ENCODE results near the gene HIVEP3.

The HIVEP3 gene

GRCh38 chr1:41790351-41790750, 128.4 kb downstream of the HIVEP3 start:
- Histone ChIP-seq H3K27me3 (ENCODE audit: insufficient read depth, low read depth) (no peaks in the 10 kb centered on the region), H4K20me1 (ENCODE audit: insufficient read depth) (no peaks in the 10 kb centered on the region), H3K27ac (no peak overlapping the region), H3K4me2 (no peak overlapping the region), H2AFZ (ENCODE audit: low read depth) (no peak overlapping the region), H3K79me2 (ENCODE audit: insufficient read depth, low read depth) (no peaks in the 10 kb centered on the region), H3K9ac (no peak overlapping the region), H3K4me1 (ENCODE audit: low read depth, poor library complexity, severe bottlenecking) (no peaks in the 10 kb centered on the region), H3K4me3 (IDR thresholded peaks at IDR 0.05; ENCODE audit: insufficient read depth, low read depth, low read length) (no peak overlapping the region), H3K36me3 (ENCODE audit: insufficient read depth) (no peaks in the 10 kb centered on the region)
- TF ChIP-seq, protein P1, sequence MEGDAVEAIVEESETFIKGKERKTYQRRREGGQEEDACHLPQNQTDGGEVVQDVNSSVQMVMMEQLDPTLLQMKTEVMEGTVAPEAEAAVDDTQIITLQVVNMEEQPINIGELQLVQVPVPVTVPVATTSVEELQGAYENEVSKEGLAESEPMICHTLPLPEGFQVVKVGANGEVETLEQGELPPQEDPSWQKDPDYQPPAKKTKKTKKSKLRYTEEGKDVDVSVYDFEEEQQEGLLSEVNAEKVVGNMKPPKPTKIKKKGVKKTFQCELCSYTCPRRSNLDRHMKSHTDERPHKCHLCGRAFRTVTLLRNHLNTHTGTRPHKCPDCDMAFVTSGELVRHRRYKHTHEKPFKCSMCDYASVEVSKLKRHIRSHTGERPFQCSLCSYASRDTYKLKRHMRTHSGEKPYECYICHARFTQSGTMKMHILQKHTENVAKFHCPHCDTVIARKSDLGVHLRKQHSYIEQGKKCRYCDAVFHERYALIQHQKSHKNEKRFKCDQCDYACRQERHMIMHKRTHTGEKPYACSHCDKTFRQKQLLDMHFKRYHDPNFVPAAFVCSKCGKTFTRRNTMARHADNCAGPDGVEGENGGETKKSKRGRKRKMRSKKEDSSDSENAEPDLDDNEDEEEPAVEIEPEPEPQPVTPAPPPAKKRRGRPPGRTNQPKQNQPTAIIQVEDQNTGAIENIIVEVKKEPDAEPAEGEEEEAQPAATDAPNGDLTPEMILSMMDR (conservative IDR thresholded peaks at IDR 0.05; ENCODE audit: low read depth, low read length): no peak

GRCh38 chr1:41789661-41790330, 128.9 kb downstream of the HIVEP3 start:
- no peak overlapping the region for H3K27ac ChIP-seq

DNA sequence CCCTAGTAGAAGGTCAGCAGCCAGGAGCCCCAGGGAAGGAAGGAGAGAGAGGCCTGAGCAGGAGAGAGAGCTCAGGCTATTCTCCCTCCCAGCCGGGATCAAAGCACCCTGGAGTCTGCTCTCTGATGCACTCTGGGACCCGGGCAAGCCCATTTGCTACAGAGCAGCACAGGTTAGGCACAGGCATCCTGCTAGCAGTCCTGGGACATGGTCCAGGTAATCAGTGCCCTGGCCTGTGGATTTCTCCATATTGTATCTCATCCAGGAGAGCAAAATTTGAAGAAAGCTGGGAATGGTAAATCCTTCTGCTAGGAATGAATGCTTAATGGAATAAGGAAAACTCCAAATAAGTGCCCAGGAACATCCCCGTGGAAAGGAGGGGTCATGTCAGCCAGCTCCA, 130.3 kb downstream of the HIVEP3 start:
- Histone ChIP-seq H3K4me3 (IDR thresholded peaks at IDR 0.05; ENCODE audit: insufficient read depth, low read depth, low read length) (no peak overlapping the region), H3K4me1 (ENCODE audit: low read depth, poor library complexity, severe bottlenecking) (no peaks in the 10 kb centered on the region), H4K20me1 (ENCODE audit: insufficient read depth) (no peaks in the 10 kb centered on the region), H3K9ac (no peak overlapping the region), H3K4me2 (no peak overlapping the region), H3K36me3 (ENCODE audit: insufficient read depth) (no peaks in the 10 kb centered on the region), H2AFZ (ENCODE audit: low read depth) (no peak overlapping the region), H3K27me3 (ENCODE audit: insufficient read depth, low read depth) (no peaks in the 10 kb centered on the region), H3K79me2 (ENCODE audit: insufficient read depth, low read depth) (no peaks in the 10 kb centered on the region), H3K27ac (no peak overlapping the region)
- TF ChIP-seq, protein P1 (conservative IDR thresholded peaks at IDR 0.05; ENCODE audit: low read depth, low read length): no peak

More at GRCh38 chr1:41789661-41790330, 128.9 kb downstream of the HIVEP3 start:
- Histone ChIP-seq H4K20me1 (ENCODE audit: insufficient read depth) (no peaks in the 10 kb centered on the region), H3K4me1 (ENCODE audit: low read depth, poor library complexity, severe bottlenecking) (no peaks in the 10 kb centered on the region), H3K4me2 (no peak overlapping the region), H3K79me2 (ENCODE audit: insufficient read depth, low read depth) (no peaks in the 10 kb centered on the region), H3K4me3 (IDR thresholded peaks at IDR 0.05; ENCODE audit: insufficient read depth, low read depth, low read length) (no peak overlapping the region), H3K36me3 (ENCODE audit: insufficient read depth) (no peaks in the 10 kb centered on the region), H3K9ac (no peak overlapping the region), H3K27me3 (ENCODE audit: insufficient read depth, low read depth) (no peaks in the 10 kb centered on the region), H2AFZ (ENCODE audit: low read depth) (no peak overlapping the region)
- TF ChIP-seq, protein P1 (conservative IDR thresholded peaks at IDR 0.05; ENCODE audit: low read depth, low read length): no peak

DNA sequence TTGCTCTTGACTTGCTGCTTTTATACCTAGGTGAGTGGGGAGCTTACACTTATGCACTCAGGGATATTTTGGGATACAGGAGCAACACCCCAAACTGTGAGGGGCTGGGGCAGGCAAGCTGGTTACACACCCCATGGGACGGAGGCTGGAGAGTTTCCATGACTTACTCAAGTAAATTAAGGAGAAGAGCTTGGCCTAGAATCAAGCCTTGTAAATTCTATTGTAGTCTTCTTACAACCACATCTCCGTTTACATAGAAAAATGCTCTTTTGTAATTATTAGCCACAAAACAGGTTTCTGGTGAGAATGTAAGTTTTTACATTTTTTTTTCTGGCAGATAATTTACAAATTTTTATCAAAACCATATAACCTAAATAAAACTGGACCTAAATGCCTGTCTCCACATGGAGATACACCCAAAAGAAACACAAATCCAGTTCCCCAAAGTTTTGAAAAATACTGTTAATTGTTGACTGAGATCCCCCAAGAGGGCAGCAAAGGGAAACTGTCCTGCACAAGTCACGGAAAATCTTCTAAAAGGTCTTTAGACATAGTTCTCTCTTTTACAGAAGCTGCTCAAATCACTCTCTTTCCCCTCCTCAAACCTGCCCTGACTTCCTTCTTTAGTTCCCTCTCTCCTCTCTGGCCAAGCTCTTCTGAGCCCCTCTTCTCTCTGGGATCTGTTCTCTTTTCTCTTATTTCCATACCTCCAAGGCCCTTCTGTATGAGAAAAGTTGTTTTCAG, 134.0 kb downstream of the HIVEP3 start:
- Histone ChIP-seq H3K4me1 (ENCODE audit: low read depth, poor library complexity, severe bottlenecking) (no peaks in the 10 kb centered on the region), H2AFZ (ENCODE audit: low read depth) (no peak overlapping the region), H3K9ac (no peak overlapping the region), H3K27ac (no peak overlapping the region), H4K20me1 (ENCODE audit: insufficient read depth) (no peaks in the 10 kb centered on the region), H3K79me2 (ENCODE audit: insufficient read depth, low read depth) (no peaks in the 10 kb centered on the region), H3K4me3 (IDR thresholded peaks at IDR 0.05; ENCODE audit: insufficient read depth, low read depth, low read length) (no peak overlapping the region), H3K36me3 (ENCODE audit: insufficient read depth) (no peaks in the 10 kb centered on the region), H3K4me2 (no peak overlapping the region), H3K27me3 (ENCODE audit: insufficient read depth, low read depth) (no peaks in the 10 kb centered on the region)
- TF ChIP-seq, protein P1 (conservative IDR thresholded peaks at IDR 0.05; ENCODE audit: low read depth, low read length): no peak

All from KMS-11 (cell line).